ENCODE results near the gene GYS1. TPM values are rescaled to one million over a fixed set of nuclear protein-coding genes. Genes with fewer than 3 reads are reported as not detected.
A peak's percentile ranks its signal among the peaks of the same experiment; 100 is the strongest.

The GYS1 gene
- total and polyA plus RNA-seq, 4 donors = 21.5 to 61.9 (median 39.6) TPM

DNA sequence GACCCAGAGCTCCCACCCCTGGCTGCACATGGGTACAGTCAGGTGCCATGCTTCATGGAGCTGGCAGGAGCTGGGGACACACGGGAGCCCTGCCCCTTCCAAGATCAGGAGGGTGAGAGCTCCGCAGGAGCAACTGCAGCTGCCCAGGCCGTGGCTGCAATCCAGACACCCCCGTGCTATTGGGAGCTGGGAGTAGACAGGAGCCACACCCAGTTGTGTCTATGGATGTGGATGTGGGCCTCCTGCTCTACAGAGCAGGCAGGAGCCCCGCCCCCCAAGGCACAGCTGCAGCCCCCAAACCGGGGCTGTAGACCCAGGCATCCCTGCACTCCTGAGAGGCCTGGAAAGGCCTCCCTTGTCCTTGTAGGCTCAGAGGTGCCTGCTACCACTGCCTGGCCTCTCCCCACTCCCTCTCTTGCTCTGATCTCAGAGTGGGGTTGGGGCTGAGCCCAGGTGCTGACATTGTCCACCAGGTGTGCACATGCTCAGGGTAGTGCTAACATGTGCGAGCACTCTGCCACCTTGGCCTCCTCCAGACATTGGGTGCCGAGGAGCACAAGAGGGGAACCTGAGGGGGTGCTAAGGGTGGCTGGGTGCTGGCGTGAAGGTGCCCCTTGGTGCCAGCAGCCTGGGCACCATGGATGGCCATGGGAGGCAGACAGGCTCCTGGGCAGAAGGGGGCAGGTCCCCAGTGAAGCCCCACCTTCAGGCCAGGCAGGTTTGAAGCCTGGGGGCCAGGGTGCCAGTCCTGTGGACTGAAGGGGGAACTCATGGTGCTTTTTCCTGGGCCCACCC is 46.4 kb downstream of the GYS1 start:
- no peak overlapping the region for H3K4me3 ChIP-seq (ENCODE audit: low read length in 2 of 2)
- WGBS, 2 donors = 71 to 76% methylated on average over 9 of the region's 9 CpGs
- no peaks in the 10 kb centered on the region for H3K27me3 ChIP-seq (ENCODE audit: control insufficient read depth in 1 of 2, insufficient read depth in 2 of 2, low read length in 1 of 2)
- ATAC-seq (ENCODE audit: low FRiP score) (peak; percentile 15), DNase-seq (no peak)
- no peaks in the 10 kb centered on the region for H3K9me3 ChIP-seq (ENCODE audit: control insufficient read depth, low read length)
- intact Hi-C loops (cut with DNase I) = no loop called here
- H3K27ac ChIP-seq (ENCODE audit: low read depth in 1 of 2, low read length in 2 of 2) = no peak overlapping the region
- no peaks in the 10 kb centered on the region for H3K36me3 ChIP-seq (ENCODE audit: control insufficient read depth in 1 of 2, insufficient read depth in 2 of 2, low read length in 1 of 2)
- no peaks in the 10 kb centered on the region for H3K4me1 ChIP-seq (ENCODE audit: control insufficient read depth in 1 of 2, insufficient read depth in 2 of 2, low read length in 2 of 2)

DNA sequence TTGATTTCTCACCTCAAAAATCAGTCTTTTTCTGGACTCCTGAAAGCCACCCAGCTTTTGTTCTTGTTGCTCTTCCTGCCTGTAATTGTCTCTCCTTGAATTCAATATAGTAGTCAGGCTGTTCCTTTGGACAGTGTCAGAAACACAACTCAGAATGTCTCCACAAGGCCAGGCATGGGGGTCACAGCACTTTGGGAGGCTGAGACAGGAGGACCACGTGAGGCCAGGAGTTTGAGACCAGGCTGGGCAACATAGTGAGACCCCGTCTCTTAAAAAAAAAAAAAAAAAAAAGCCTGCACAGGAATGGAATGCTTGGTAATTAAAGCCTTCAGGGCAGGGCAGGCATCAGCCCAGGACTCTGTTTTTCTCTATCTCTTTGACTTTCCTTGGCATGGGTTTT is 47.3 kb downstream of the GYS1 start:
- Histone ChIP-seq H3K27me3 (ENCODE audit: control insufficient read depth in 1 of 2, insufficient read depth in 2 of 2, low read length in 1 of 2) (no peaks in the 10 kb centered on the region), H3K4me1 (ENCODE audit: control insufficient read depth in 1 of 2, insufficient read depth in 2 of 2, low read length in 2 of 2) (no peaks in the 10 kb centered on the region), H3K36me3 (ENCODE audit: control insufficient read depth in 1 of 2, insufficient read depth in 2 of 2, low read length in 1 of 2) (no peaks in the 10 kb centered on the region), H3K4me3 (ENCODE audit: low read length in 2 of 2) (no peak overlapping the region), H3K9me3 (ENCODE audit: control insufficient read depth, low read length) (no peaks in the 10 kb centered on the region), H3K27ac (ENCODE audit: low read depth in 1 of 2, low read length in 2 of 2) (no peak overlapping the region)
- ATAC-seq (ENCODE audit: low FRiP score) (no peak), DNase-seq (no peak)
- intact Hi-C loops (cut with DNase I) = no loop called here
- 90 to 92% methylated on average over 2 of the region's 2 CpGs for WGBS, 2 donors

DNA sequence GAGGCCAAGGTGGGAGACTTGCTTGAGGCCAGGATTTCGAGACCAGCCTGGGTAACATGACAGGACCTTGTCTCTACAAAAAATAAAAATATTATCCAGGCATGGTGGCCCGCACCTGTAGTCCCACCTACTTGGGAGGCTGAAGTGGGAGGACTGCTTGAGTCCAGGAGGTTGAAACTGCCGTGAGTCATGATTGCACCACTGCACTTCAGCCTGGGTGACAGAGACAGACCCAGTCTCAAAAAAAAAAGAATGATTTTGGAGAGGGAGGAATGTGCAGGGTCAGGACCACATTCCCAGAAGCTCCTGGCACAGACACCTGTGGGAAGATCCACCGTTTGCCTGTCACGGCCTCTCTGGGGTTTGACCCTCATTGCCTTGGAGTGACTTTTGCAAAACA is 47.7 kb downstream of the GYS1 start:
- no peak overlapping the region for H3K4me3 ChIP-seq (ENCODE audit: low read length in 2 of 2)
- no peaks in the 10 kb centered on the region for H3K27me3 ChIP-seq (ENCODE audit: control insufficient read depth in 1 of 2, insufficient read depth in 2 of 2, low read length in 1 of 2)
- no peaks in the 10 kb centered on the region for H3K9me3 ChIP-seq (ENCODE audit: control insufficient read depth, low read length)
- H3K4me1 ChIP-seq (ENCODE audit: control insufficient read depth in 1 of 2, insufficient read depth in 2 of 2, low read length in 2 of 2) = no peaks in the 10 kb centered on the region
- intact Hi-C loops (cut with DNase I) = no loop called here
- DNase-seq (no peak), ATAC-seq (ENCODE audit: low FRiP score) (no peak)
- no peaks in the 10 kb centered on the region for H3K36me3 ChIP-seq (ENCODE audit: control insufficient read depth in 1 of 2, insufficient read depth in 2 of 2, low read length in 1 of 2)
- H3K27ac ChIP-seq (ENCODE audit: low read depth in 1 of 2, low read length in 2 of 2) = no peak overlapping the region
- WGBS, 2 donors = 94 to 95% methylated on average over 5 of the region's 5 CpGs

DNA sequence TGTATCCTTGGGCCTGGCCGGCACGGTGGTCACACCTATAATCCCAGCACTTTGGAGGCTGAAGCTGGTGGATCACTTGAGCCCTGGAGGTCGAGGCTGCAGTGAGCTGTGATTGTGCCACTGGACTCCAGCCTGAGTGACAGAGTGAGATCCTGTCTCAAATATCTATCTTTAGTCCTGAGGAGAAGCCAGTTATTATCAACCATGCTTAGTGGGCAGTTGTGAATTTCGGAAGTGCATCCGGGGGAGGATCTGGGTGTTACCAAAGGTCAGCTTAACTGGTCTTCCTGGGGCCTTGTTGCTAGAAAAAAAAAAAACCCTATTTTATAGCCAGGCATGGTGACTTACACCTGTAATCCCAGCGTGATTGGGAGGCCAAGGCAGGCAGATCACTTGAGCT is 50.0 kb downstream of the GYS1 start:
- DNase-seq (no peak), ATAC-seq (ENCODE audit: low FRiP score) (no peak)
- H3K27me3 ChIP-seq (ENCODE audit: control insufficient read depth in 1 of 2, insufficient read depth in 2 of 2, low read length in 1 of 2) = no peaks in the 10 kb centered on the region
- 92% methylated on average over 6 of the region's 6 CpGs for WGBS, 2 donors
- no peaks in the 10 kb centered on the region for H3K4me1 ChIP-seq (ENCODE audit: control insufficient read depth in 1 of 2, insufficient read depth in 2 of 2, low read length in 2 of 2)
- H3K36me3 ChIP-seq (ENCODE audit: control insufficient read depth in 1 of 2, insufficient read depth in 2 of 2, low read length in 1 of 2) = no peaks in the 10 kb centered on the region
- no peak overlapping the region for H3K27ac ChIP-seq (ENCODE audit: low read depth in 1 of 2, low read length in 2 of 2)
- intact Hi-C loops (cut with DNase I) = no loop called here
- H3K4me3 ChIP-seq (ENCODE audit: low read length in 2 of 2) = no peak overlapping the region
- no peaks in the 10 kb centered on the region for H3K9me3 ChIP-seq (ENCODE audit: control insufficient read depth, low read length)

DNA sequence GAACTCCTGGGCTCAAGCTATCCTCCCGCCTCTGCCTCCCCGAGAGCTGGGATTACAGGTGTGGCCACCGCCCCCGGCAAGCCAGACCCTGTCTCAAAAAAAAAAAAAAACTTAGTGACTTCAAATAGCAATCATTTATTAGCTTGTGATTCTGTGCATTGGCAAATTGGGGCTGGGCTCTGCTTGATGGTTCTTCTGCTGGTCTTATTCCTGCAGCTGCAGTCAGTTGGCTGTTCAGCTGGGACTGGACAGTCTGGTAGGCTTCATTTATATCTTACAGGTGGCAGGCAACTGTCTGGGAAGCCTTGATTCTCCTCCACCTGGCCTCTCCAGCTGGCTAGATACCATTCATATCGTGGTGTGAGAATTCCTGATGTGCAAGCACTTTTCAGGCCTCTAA is 52.2 kb downstream of the GYS1 start:
- intact Hi-C loops (cut with DNase I) = no loop called here
- 95 to 96% methylated on average over 5 of the region's 5 CpGs for WGBS, 2 donors

DNA sequence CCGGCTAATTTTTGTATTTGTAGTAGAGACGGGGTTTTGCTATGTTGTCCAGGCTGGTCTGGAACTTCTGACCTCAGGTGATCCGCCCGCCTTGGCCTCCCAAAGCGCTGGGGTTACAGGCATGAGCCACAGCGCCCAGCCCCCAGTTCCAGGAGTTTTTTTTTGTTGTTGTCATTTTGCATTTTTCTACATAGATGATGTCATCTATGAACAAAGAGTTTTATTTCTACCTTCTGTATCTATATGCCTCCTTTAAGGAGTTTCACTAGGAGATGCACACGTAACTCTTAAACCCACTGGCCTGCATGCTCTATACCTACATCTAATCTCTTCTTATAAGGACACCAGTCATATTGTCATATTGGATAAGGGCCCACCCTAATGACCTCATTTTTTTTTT is 54.9 kb downstream of the GYS1 start:
- Histone ChIP-seq H3K36me3 (ENCODE audit: control insufficient read depth in 1 of 2, insufficient read depth in 2 of 2, low read length in 1 of 2) (no peaks in the 10 kb centered on the region), H3K4me3 (ENCODE audit: low read length in 2 of 2) (no peak overlapping the region), H3K9me3 (ENCODE audit: control insufficient read depth, low read length) (no peaks in the 10 kb centered on the region), H3K4me1 (ENCODE audit: control insufficient read depth in 1 of 2, insufficient read depth in 2 of 2, low read length in 2 of 2) (no peaks in the 10 kb centered on the region), H3K27me3 (ENCODE audit: control insufficient read depth in 1 of 2, insufficient read depth in 2 of 2, low read length in 1 of 2) (no peaks in the 10 kb centered on the region), H3K27ac (ENCODE audit: low read depth in 1 of 2, low read length in 2 of 2) (no peak overlapping the region)
- 80 to 94% methylated on average over 7 of the region's 7 CpGs for WGBS, 2 donors
- intact Hi-C loops (cut with DNase I) = no loop called here
- ATAC-seq (ENCODE audit: low FRiP score) (no peak), DNase-seq (no peak)

More for the DNA sequence above, 52.2 kb downstream of the GYS1 start:
- H3K27ac ChIP-seq (ENCODE audit: low read depth in 1 of 2, low read length in 2 of 2) = no peak overlapping the region
- no peaks in the 10 kb centered on the region for H3K36me3 ChIP-seq (ENCODE audit: control insufficient read depth in 1 of 2, insufficient read depth in 2 of 2, low read length in 1 of 2)
- H3K4me1 ChIP-seq (ENCODE audit: control insufficient read depth in 1 of 2, insufficient read depth in 2 of 2, low read length in 2 of 2) = no peaks in the 10 kb centered on the region
- H3K27me3 ChIP-seq (ENCODE audit: control insufficient read depth in 1 of 2, insufficient read depth in 2 of 2, low read length in 1 of 2) = no peaks in the 10 kb centered on the region
- H3K9me3 ChIP-seq (ENCODE audit: control insufficient read depth, low read length) = no peaks in the 10 kb centered on the region
- ATAC-seq (ENCODE audit: low FRiP score) = no peak
- H3K4me3 ChIP-seq (ENCODE audit: low read length in 2 of 2) = no peak overlapping the region
- no peak for DNase-seq

DNA sequence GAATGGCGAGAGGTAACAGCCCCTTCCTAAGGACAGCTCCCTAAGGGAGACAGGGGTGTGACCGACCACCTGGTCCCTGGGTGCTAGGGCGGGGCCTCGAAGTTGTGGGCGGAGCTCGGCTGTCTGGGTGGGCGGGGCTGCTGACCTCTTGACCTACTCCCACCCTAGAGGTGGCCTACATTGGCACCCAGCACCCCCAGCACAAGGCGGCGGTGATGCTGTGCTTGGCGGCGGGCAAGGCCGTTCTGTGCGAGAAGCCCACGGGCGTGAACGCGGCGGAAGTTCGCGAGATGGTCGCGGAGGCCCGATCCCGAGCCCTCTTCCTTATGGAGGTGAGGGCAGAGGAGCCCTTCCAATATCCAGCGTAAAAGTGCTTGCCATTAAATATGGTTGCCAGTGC is 57.2 kb downstream of the GYS1 start:
- DNase-seq (no peak), ATAC-seq (ENCODE audit: low FRiP score) (no peak)
- 96 to 97% methylated on average over 25 of the region's 25 CpGs for WGBS, 2 donors
- Histone ChIP-seq H3K4me3 (ENCODE audit: low read length in 2 of 2) (no peak overlapping the region), H3K4me1 (ENCODE audit: control insufficient read depth in 1 of 2, insufficient read depth in 2 of 2, low read length in 2 of 2) (no peaks in the 10 kb centered on the region), H3K27me3 (ENCODE audit: control insufficient read depth in 1 of 2, insufficient read depth in 2 of 2, low read length in 1 of 2) (no peaks in the 10 kb centered on the region), H3K27ac (ENCODE audit: low read depth in 1 of 2, low read length in 2 of 2) (no peak overlapping the region), H3K9me3 (ENCODE audit: control insufficient read depth, low read length) (no peaks in the 10 kb centered on the region), H3K36me3 (ENCODE audit: control insufficient read depth in 1 of 2, insufficient read depth in 2 of 2, low read length in 1 of 2) (no peaks in the 10 kb centered on the region)
- intact Hi-C loops (cut with DNase I) = no loop called here

DNA sequence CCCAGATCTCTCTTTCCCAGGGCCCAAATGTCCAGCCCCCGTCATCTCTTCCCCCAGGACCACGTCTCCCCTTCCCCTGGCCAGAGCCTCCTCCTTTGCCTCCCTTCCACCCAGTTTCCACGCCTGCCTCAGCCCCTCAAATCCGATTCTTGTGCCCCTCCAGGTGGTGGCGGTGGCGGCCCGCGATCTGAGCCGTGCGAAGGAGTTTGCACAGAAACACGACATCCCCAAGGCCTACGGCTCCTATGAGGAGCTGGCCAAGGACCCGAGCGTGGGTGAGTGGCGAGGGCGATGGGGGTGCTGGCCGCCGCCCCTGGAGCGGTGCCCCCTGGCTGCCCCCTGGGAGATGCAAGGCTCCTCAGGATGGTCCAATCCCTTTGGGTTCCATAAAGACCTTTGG is 58.3 kb downstream of the GYS1 start:
- no peak for ATAC-seq (ENCODE audit: low FRiP score)
- Histone ChIP-seq H3K9me3 (ENCODE audit: control insufficient read depth, low read length) (no peaks in the 10 kb centered on the region), H3K27me3 (ENCODE audit: control insufficient read depth in 1 of 2, insufficient read depth in 2 of 2, low read length in 1 of 2) (no peaks in the 10 kb centered on the region), H3K4me1 (ENCODE audit: control insufficient read depth in 1 of 2, insufficient read depth in 2 of 2, low read length in 2 of 2) (no peaks in the 10 kb centered on the region), H3K27ac (ENCODE audit: low read depth in 1 of 2, low read length in 2 of 2) (no peak overlapping the region), H3K36me3 (ENCODE audit: control insufficient read depth in 1 of 2, insufficient read depth in 2 of 2, low read length in 1 of 2) (no peaks in the 10 kb centered on the region), H3K4me3 (ENCODE audit: low read length in 2 of 2) (no peak overlapping the region)
- WGBS, 2 donors = 88 to 90% methylated on average over 19 of the region's 19 CpGs
- intact Hi-C loops (cut with DNase I) = no loop called here
- DNase-seq = no peak

DNA sequence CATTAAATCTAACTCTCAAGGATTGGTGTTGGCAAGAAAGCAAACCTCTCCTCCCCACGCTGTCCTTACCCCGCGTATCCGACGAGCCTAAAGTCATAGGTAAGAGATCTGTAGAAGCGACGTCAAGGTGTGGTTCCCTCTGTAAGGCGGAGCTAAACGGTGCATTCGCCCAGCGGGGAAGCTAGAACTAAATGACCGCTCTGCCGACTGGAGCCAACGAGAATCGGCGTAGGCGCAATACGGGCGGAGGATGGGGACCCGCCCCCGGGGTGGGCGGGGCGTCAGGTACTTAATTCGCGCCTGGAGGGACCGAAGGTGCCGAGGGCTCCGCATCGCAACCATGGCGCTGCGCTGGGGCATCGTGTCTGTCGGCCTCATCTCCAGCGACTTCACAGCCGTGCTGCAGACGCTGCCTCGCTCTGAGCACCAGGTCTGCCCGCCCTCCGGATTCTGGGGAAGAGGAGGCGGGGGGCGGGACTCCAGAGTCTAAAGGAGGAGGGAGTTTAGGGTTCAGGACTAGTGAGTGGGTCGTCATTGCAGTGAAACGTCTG is 59.7 kb downstream of the GYS1 start, which contains the start of gene DHDH:
TSS of gene DHDH (plus strand) at position 318 of the 551 bp plus-strand sequence. CDS start at position 341, 23 bp downstream.
- no peaks in the 10 kb centered on the region for H3K27me3 ChIP-seq (ENCODE audit: control insufficient read depth in 1 of 2, insufficient read depth in 2 of 2, low read length in 1 of 2)
- WGBS, 2 donors = 0 to 1% methylated on average over 43 of the region's 43 CpGs
- intact Hi-C loops (cut with DNase I) = no loop called here
- H3K27ac ChIP-seq (ENCODE audit: low read depth in 1 of 2, low read length in 2 of 2) = no peak within 1 kb of the TSS
- H3K36me3 ChIP-seq (ENCODE audit: control insufficient read depth in 1 of 2, insufficient read depth in 2 of 2, low read length in 1 of 2) = no peaks in the 10 kb centered on the region
- ATAC-seq (ENCODE audit: low FRiP score) (peak; percentile 79), DNase-seq (peak; percentile 87 to 90)
- H3K4me1 ChIP-seq (ENCODE audit: control insufficient read depth in 1 of 2, insufficient read depth in 2 of 2, low read length in 2 of 2) = no peaks in the 10 kb centered on the region
- H3K4me3 ChIP-seq (ENCODE audit: low read length in 2 of 2) = peak within 1 kb of the TSS in 1 of 2 donors; percentile 27
- H3K9me3 ChIP-seq (ENCODE audit: control insufficient read depth, low read length) = no peaks in the 10 kb centered on the region

Measured in aorta (tissue), 5 donors.